ENCODE measurements around the gene THOC3. TPM values are rescaled to one million over a fixed set of nuclear protein-coding genes. Genes with fewer than 3 reads are reported as not detected.

THOC3 gene
- total RNA-seq: 135 and 150 TPM in 2 replicates

GRCh38 chr5:175967471-175968372 is at the start of gene THOC3:
TSS of gene THOC3 (minus strand) at chr5:175968315. CDS start at chr5:175968208, 107 bp downstream.

Other genes with a start within 250 kb of the THOC3 start
- gene CPLX2, start 96.7 kb downstream of the THOC3 start, total RNA-seq: under 0.01 TPM in 1 of 2 replicates, not detected in the other